ENCODE data around the gene GARRE1. TPM values are rescaled to one million over a fixed set of nuclear protein-coding genes. Genes with fewer than 3 reads are reported as not detected.
"Not testable (repeated sequence)": the region's sequence is repeated elsewhere in the genome, so short reads cannot be mapped to it uniquely, and the experiment has no call there.

The GARRE1 gene
- polyA plus RNA-seq (2012; ENCODE audit: insufficient read depth, insufficient read length, low read depth), result 13.4 TPM

DNA sequence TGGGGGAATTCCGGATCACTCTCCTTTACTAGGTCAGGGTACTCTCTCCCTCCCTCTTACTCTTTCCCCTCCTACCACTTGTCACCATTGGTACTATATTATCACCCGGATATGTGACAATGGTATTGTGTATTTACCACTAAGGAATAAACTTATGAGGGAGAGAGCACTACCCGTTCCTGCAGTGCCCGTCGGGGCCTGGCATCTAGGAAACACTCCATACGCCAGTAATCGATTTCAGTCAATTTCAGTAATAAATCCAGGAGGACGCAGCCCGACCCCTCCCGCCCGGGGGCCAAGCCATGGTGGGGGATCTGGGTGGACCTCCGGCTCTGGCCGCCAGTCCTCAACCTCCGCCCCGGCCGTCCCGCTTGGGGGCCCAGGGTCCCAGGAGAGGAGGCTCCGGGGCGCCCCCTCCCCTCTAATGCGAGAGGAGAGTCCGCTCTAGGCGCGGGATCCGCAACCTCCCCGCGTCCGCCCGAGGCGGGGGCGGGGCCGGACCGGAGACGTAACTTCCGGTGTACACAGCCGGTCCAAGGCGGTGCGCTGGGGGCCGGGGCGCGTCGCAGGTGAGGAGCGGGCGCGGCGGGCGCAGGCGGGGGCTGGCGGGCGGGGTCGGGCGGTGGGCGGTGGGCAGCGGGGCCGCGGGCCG is at the start of gene GARRE1:
Gene GARRE1, plus strand, starts transcription at position 509 of the 652 bp plus-strand sequence. CDS start 45,920 bp downstream, outside the sequence.
- no peaks in the 10 kb centered on the region for H3K9me3 ChIP-seq
- no peaks in the 10 kb centered on the region for H3K27me3 ChIP-seq
- peak; percentile 89 for DNase-seq
- no peak for TF ChIP-seq CTCF (IDR thresholded peaks at IDR 0.05; ENCODE audit: low read depth, low read length)
- H3K36me3 ChIP-seq, result no peaks in the 10 kb centered on the region
- H3K4me3 ChIP-seq (ENCODE audit: low read depth, low read length), result peak within 1 kb of the TSS; percentile 82
- no peaks in the 10 kb centered on the region; the same call in 1 of the 2 replicates for H3K4me1 ChIP-seq

DNA sequence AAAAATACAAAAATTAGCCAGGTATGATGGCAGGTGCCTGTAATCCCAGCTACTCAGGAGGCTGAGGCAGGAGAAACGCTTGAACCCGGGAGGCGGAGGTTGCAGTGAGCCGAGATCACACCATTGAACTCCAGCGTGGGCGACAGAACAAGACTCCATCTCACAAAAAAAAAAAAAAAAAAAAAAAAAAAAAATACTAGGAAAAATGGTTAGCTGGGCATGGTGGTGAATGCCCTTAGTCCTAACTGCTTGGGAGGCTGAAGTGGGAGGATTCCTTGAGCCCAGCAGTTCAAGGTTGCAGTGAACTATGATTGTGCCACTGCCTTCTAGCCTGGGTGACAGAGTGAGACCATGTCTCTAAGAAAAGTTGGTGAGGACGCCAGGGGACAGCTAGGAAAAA is 49.0 kb upstream of the GARRE1 start:
- not testable (repeated sequence) for H3K27me3 ChIP-seq; H3K4me1 ChIP-seq; H3K4me3 ChIP-seq (ENCODE audit: low read depth, low read length); H3K9me3 ChIP-seq; DNase-seq
- H3K36me3 ChIP-seq, result peaks cover 46% of the 10 kb centered on the region

DNA sequence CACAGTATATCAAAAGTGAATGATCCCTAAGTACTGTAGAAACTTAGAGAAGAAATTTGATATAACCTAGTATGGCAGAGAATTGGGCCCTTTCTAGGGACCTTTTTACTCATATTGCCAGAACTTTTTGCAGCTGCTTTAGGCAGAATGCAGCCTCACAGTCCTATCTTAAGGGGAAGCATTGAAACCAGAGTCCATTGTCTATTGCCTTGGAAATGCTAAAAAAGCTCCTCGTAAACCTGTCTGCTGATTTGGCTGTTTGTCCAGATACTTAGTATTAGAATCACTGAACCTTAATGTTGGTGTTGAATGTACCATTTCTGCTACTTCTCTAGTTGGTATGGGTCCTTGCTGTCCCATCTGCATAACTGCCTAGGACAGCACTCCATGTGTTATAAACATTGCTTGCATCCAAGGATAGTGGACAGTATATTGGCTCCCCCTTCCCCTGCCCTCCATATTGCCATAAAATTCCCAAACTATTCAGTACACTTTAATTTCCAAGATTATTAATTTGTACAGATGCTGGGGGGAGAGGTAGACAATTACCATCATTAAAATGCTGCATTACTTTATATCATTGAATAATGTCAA is 46.0 kb upstream of the GARRE1 start:
- peaks cover 51% of the 10 kb centered on the region for H3K36me3 ChIP-seq
- TF ChIP-seq CTCF (IDR thresholded peaks at IDR 0.05; ENCODE audit: low read depth, low read length), result no peak

GRCh38 chr19:34209726-34210125 is 44.6 kb upstream of the GARRE1 start:
- Histone ChIP-seq H3K4me3 (ENCODE audit: low read depth, low read length) (no peak overlapping the region), H3K27me3 (no peaks in the 10 kb centered on the region), H3K9me3 (no peaks in the 10 kb centered on the region), H3K4me1 (no peaks in the 10 kb centered on the region), H3K36me3 (peaks cover 58% of the 10 kb centered on the region)
- no peak for TF ChIP-seq CTCF (IDR thresholded peaks at IDR 0.05; ENCODE audit: low read depth, low read length)
- no peak for DNase-seq

More for the DNA sequence above, 46.0 kb upstream of the GARRE1 start:
- H3K4me1 ChIP-seq, result no peaks in the 10 kb centered on the region
- H3K9me3 ChIP-seq, result no peaks in the 10 kb centered on the region
- no peak overlapping the region for H3K4me3 ChIP-seq (ENCODE audit: low read depth, low read length)
- no peaks in the 10 kb centered on the region for H3K27me3 ChIP-seq
- DNase-seq, result no peak

- no peak overlapping the region for H3K4me3 ChIP-seq (ENCODE audit: low read depth, low read length)
Observed at GRCh38 chr19:34213283-34213682, 41.1 kb upstream of the GARRE1 start.

GRCh38 chr19:34214040-34214439 is 40.3 kb upstream of the GARRE1 start:
- no peak for TF ChIP-seq CTCF (IDR thresholded peaks at IDR 0.05; ENCODE audit: low read depth, low read length)
- H3K9me3 ChIP-seq, result no peaks in the 10 kb centered on the region
- peaks cover 13% of the 10 kb centered on the region for H3K4me1 ChIP-seq
- no peaks in the 10 kb centered on the region for H3K27me3 ChIP-seq
- H3K4me3 ChIP-seq (ENCODE audit: low read depth, low read length), result no peak overlapping the region
- H3K36me3 ChIP-seq, result peaks cover 67% of the 10 kb centered on the region
- DNase-seq, result no peak

More at GRCh38 chr19:34213283-34213682, 41.1 kb upstream of the GARRE1 start:
- DNase-seq, result no peak
- peaks cover 12% of the 10 kb centered on the region for H3K4me1 ChIP-seq
- H3K36me3 ChIP-seq, result peaks cover 64% of the 10 kb centered on the region
- no peaks in the 10 kb centered on the region for H3K27me3 ChIP-seq
- no peaks in the 10 kb centered on the region for H3K9me3 ChIP-seq
- TF ChIP-seq CTCF (IDR thresholded peaks at IDR 0.05; ENCODE audit: low read depth, low read length), result no peak

Data from BE2C (cell line).